Neural cell (in vitro differentiated cells): ENCODE data around the gene FAM200B.

ENCODE experiments used
- CTCF ChIP-seq: fragments of 450-650 bp; IDR thresholded peaks from 2 replicates; pipeline ENCODE4 v1.5.1; 2014; ENCODE audit warnings: antibody characterized with exemption, mild to moderate bottlenecking, moderate library complexity; ENCODE audit not compliant: poor library complexity, severe bottlenecking
- EZH2 ChIP-seq: fragments of 200-600, 300-800 bp; shearing (Covaris generic), sonication (generic); IDR thresholded peaks from 2 replicates; pipeline ENCODE4 v1.6.1; 2014; ENCODE audit warnings: antibody characterized with exemption, low read length, borderline replicate concordance, mild to moderate bottlenecking; ENCODE audit not compliant: insufficient read depth, poor library complexity, severe bottlenecking
- MXI1 ChIP-seq: fragments of 450-650 bp; conservative IDR thresholded peaks from 2 replicates; pipeline ENCODE4 v1.6.1; 2014; ENCODE audit warnings: antibody characterized with exemption, mild to moderate bottlenecking; ENCODE audit not compliant: poor library complexity, severe bottlenecking

GRCh38 chr4:15653420-15653819, 28.2 kb upstream of the FAM200B start:
- TF ChIP-seq MXI1, result no peak
- no peak for TF ChIP-seq CTCF
- TF ChIP-seq EZH2, result no peak
